Right lobe of liver (tissue), 6 donors: ENCODE data around the gene TTBK2. TPM values are rescaled to one million over a fixed set of nuclear protein-coding genes. Genes with fewer than 3 reads are reported as not detected.

Source experiments
- ATAC-seq, 4 donors: fragments of 200-7000 bp; cut with Tn5 transposase; one replicate each; pipeline ENCODE4 v1.9.1; 2020; ENCODE audit warnings: mild to moderate bottlenecking in 4 of 4, moderate library complexity in 4 of 4
- DNase-seq, 3 donors: peaks; one replicate each; pipeline ENCODE4 v3.0.0-alpha.2; 2020
- H3K27ac ChIP-seq, 3 donors: fragments of 200-600 bp; one replicate each; pipeline ENCODE4 v1.8.0; 2022
- H3K27me3 ChIP-seq, 2 donors: fragments of 200-600 bp; one replicate each; pipeline ENCODE4 v1.8.0; 2022
- H3K36me3 ChIP-seq, 4 donors: fragments of 200-600 bp; sonication (generic) in 1 of 4; one replicate each; pipeline versions ENCODE4 v1.5.1 to v1.8.0; 2017 to 2022; ENCODE audit warnings: control low read depth in 1 of 4
- H3K4me1 ChIP-seq, 4 donors: fragments of 200-600 bp; sonication (generic) in 1 of 4; one replicate each; pipeline versions ENCODE4 v1.5.1 to v1.8.0; 2017 to 2022; ENCODE audit warnings: control low read depth in 1 of 4
- H3K4me3 ChIP-seq, 3 donors: fragments of 200-600 bp; one replicate each; pipeline ENCODE4 v1.8.0; 2022
- H3K9me3 ChIP-seq, 4 donors: fragments of 200-600 bp; sonication (generic) in 1 of 4; one replicate each; pipeline versions ENCODE4 v1.5.1 to v1.8.0; 2017 to 2022; ENCODE audit warnings: control low read depth in 1 of 4
- CTCF ChIP-seq, 4 donors: fragments of 200-600 bp in 3 of 4; fragments of 450-650 bp in 1 of 4; IDR thresholded peaks; one replicate each; pipeline versions ENCODE4 v1.5.1 to v1.8.0; 2016 to 2022; ENCODE audit warnings: antibody characterized with exemption in 4 of 4, mild to moderate bottlenecking in 2 of 4
- POLR2A ChIP-seq: fragments of 450-650 bp; IDR thresholded peaks from one replicate; pipeline ENCODE4 v1.6.1; 2017; ENCODE audit warnings: antibody characterized with exemption, mild to moderate bottlenecking
- WGBS: methylation state at CpG from one replicate; pipeline ENCODE4 v1.1.6; 2018; ENCODE audit warnings: low coverage, low lambda C conversion rate; ENCODE audit not compliant: insufficient coverage; ENCODE audit errors: missing lambda C conversion rate; 5-methylcytosine and 5-hydroxymethylcytosine counted together
- intact Hi-C, 2 donors: fragments of 100-400 bp; cut with DNase I; formaldehyde crosslinking; loops; one replicate each; pipeline versions ENCODE4 v1.11.2 to v1.14.1; 2022
- total RNA-seq, 6 experiments: library from RNA; depleted of rRNA in 2 of 6; stranded (reverse); fragments of >200 nt in 2 of 6; fragmentation: NEBNext Ultra II Directional in 3 of 6; extraction: Animal tissue kit (Norgen Biotek cat#: 25700) in 3 of 6; gene quantifications; one replicate each; pipeline versions ENCODE4 v1.1.0 to v1.2.4, GENCODE V29; 2016 to 2023
- donor health status: DM: no; HTN: yes; CAD: no.
- donor health status: DM: no; HTN: no; CAD: no.
- donor health status: DM: no; HTN: no; CAD: no.
- donor health status: DM: no; HTN: yes; CAD: no.
- donor health status: DM: no; HTN: yes; CAD: no.

TTBK2 gene
- total RNA-seq, 6 experiments from 2014 or later: 4.9 to 6.8 (median 5.5) TPM

- no peak overlapping the region for H3K27ac ChIP-seq
- ATAC-seq (no peak), DNase-seq (no peak)
- no peaks in the 10 kb centered on the region for H3K4me1 ChIP-seq
- H3K36me3 ChIP-seq: peaks cover 0 to 13% (median 2%) of the 10 kb centered on the region in 4 donors
- intact Hi-C loops: no loop called here
- 81% methylated on average over 1 of the region's 1 CpG for WGBS
- H3K4me3 ChIP-seq: no peak overlapping the region
- no peaks in the 10 kb centered on the region for H3K27me3 ChIP-seq
- TF ChIP-seq POLR2A (no peak), CTCF (IDR thresholded peaks at IDR 0.05) (no peak)
- no peaks in the 10 kb centered on the region for H3K9me3 ChIP-seq
These were observed 19.9 kb upstream of the TTBK2 start for GRCh38 chr15:42940527-42940926.

- Histone ChIP-seq H3K4me1 (no peaks in the 10 kb centered on the region), H3K4me3 (no peak overlapping the region), H3K9me3 (no peaks in the 10 kb centered on the region), H3K27me3 (no peaks in the 10 kb centered on the region), H3K36me3 (peaks cover 0 to 7% (median under 1%) of the 10 kb centered on the region in 4 donors), H3K27ac (no peak overlapping the region)
- 92% methylated on average over 4 of the region's 8 CpGs for WGBS
- TF ChIP-seq CTCF (IDR thresholded peaks at IDR 0.05) (no peak), POLR2A (no peak)
- intact Hi-C loops: no loop called here
- DNase-seq: no peak
- no peak for ATAC-seq
These were observed 19.3 kb upstream of the TTBK2 start for GRCh38 chr15:42939841-42940240.

GRCh38 chr15:42937143-42937542 is 16.6 kb upstream of the TTBK2 start:
- Histone ChIP-seq H3K4me1 (no peaks in the 10 kb centered on the region), H3K27ac (no peak overlapping the region), H3K27me3 (no peaks in the 10 kb centered on the region), H3K4me3 (no peak overlapping the region), H3K9me3 (no peaks in the 10 kb centered on the region), H3K36me3 (no peaks in the 10 kb centered on the region)
- ATAC-seq (no peak), DNase-seq (no peak)
- intact Hi-C loops: no loop called here
- TF ChIP-seq CTCF (IDR thresholded peaks at IDR 0.05) (no peak), POLR2A (no peak)

GRCh38 chr15:42933886-42934667 is 13.5 kb upstream of the TTBK2 start:
- no peaks in the 10 kb centered on the region for H3K9me3 ChIP-seq
- no peaks in the 10 kb centered on the region for H3K27me3 ChIP-seq
- WGBS: 75% methylated on average over 7 of the region's 7 CpGs
- intact Hi-C loops: no loop called here
- no peak overlapping the region for H3K4me3 ChIP-seq
- H3K27ac ChIP-seq: no peak overlapping the region
- ATAC-seq (no peak), DNase-seq (no peak)
- H3K4me1 ChIP-seq: no peaks in the 10 kb centered on the region
- TF ChIP-seq CTCF (IDR thresholded peaks at IDR 0.05): no peak
- TF ChIP-seq POLR2A: no peak
- no peaks in the 10 kb centered on the region for H3K36me3 ChIP-seq
